ENCODE results near the gene VPS26B.
"Not testable (repeated sequence)": the region's sequence is repeated elsewhere in the genome, so short reads cannot be mapped to it uniquely, and the experiment has no call there.

The VPS26B gene

DNA sequence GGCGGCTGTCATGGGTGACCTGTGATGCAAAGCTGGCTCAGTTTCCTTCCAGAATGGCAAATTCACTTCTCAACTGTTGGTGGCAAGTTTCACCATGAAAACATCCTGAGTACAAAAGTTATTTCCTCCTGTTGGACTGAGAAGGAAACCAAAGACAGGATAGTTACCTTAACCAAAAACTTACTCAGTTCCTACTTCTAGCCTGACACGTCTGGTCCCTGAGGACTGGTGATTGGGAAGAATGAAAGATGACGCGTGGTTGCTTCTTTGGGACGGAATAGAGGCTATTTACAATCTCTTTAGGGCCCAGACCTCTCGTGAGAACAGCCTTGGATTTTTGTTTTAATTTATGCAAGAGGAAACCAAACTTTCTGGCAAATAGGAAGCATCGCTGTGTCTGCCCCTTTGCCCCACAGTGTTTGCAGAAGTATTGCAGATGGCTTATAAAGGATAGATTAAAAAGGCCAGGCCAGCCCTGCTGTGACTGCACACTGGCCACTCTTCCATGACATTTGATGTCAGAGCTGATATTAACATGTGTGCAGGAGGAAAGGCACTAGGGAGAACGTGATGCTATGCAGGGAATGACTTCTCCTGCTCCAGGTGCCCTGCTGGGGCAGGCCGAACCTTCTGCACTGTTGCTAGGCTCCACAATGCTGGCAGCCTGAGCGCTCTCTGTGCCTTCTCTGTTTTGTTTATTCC is 7.6 kb downstream of the VPS26B start:
- no peak for DNase-seq (ENCODE audit: low read depth)

DNA sequence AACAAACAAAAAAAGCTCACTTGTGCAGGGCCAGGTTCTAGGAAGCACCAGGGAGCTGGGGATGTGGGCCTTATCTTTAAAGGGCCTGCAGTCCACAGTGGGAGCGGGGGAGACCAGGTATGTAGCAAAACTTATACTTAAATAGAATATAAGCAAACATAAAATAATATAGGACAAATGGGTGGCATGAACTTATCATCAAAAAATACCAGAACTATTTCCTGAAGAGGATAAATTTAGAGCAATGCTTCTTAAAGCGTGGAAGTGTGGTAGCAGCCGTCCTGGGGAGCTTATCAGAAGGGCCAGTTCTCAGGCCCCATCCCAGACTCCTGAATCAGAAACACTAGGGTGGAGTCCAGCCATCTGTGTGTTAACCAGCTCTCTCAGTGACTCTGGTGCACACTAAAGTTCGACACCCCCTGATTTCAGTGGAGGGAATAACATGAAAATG is 9.3 kb downstream of the VPS26B start:
- no peak for DNase-seq (ENCODE audit: low read depth)

DNA sequence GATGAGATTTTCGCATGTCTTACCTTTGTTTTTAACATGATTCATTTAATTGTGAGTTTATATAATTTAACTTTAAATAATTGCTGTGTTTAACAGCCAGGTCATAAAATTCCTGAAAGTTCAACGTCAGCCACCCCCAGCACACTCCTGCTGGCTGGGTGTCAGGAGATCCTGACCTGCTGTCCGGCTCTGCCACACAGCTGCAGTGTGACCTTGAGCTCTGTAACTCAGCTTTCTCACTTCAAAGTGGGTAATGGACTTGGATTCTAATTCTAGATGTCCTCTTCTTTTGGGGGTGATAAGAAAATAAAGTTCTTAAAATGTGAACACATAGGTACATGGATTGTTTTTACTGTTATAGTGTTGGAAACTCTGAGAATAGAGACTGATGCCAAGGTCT is 10.9 kb downstream of the VPS26B start:
- DNase-seq (ENCODE audit: low read depth): no peak

DNA sequence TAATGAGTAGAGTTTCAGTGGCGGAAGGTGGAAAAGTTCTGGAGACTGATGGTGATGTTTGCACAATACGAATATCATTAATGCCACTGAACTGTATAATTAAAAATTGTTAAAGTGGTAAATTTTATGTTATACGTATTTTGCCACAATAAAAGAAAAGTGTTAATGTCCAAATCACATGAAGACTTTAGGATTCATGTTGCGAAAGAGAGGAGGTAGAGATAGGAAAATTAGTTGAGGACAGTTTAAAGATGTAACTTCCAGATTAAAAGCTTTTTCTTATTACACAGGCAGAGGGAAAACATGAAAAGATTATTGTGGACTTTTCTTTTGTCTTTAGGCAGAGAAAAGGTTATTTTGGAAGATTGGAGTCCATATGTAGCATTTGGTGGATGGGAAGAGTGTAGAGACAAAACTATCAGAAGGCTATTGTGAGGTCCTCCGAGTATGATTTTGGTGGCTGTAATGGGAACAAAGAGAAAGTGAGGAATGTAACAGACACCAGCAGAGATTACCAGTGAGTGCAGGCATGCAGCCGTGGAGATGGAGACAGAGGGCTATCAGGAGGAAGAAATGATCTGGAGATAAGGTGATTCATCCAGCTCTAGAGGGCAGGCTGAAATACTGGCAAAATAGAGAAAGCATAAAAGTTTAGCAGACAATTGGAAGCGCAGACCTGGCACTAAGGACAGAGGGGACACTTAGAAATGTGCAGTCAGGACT is 12.5 kb downstream of the VPS26B start:
- no peak for DNase-seq (ENCODE audit: low read depth)

DNA sequence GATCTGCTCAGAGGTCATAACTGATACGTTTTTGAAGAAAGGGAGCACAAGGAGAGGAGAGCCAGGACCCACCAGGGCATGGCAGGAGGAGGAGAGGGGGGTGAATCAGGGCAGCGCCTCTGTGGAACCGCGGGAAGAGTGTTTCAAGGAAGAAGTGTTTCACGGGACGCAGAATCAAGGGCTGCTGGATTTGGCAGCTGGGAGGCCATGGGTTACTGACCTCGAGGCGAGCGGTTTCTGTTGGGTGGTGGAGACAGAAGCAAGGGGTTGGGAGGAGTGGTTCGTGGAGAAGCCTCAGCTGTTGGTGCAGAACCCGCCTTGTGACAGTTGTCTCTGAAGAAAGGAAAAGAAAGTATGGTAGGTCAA is 13.1 kb downstream of the VPS26B start:
- no peak for DNase-seq (ENCODE audit: low read depth)

DNA sequence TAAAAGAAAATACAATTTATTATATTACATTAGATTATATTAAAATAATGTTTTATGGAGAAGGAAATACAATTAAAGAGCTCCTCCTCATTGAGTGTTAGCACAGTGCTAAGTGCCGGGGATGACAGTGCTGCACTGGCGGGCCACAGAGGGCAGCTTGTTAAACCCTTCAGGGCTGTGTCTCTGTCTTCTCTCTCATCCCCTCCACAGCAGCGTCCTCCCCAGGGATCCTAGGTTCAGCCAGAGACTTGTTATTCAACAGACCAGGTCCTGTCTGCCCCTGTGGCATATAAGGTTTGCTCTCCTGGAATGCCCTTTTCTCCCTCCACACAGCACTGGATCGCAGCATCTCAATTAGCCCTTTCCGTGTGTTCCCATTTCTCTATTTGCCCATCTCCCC is 14.5 kb downstream of the VPS26B start:
- no peak for DNase-seq (ENCODE audit: low read depth)

DNA sequence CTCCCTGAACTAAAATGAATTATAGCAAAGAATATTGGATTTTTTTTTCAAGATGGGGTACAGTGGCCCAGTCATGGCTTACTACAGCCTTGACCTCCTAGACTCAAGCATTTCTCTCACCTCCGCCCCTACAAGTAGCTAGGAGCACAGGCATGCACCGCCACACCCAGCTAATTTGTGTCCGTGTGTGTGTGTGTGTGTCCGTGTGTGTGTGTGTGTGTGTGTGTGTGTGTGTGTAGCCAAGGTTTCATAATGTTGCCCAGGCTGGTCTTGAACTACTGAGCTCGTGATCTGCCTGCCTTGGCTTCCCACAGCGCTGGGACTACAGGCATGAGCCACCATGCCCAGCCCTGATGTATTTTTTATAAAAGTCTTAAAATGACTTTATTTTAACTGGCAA is 16.1 kb downstream of the VPS26B start:
- no peak for DNase-seq (ENCODE audit: low read depth)

DNA sequence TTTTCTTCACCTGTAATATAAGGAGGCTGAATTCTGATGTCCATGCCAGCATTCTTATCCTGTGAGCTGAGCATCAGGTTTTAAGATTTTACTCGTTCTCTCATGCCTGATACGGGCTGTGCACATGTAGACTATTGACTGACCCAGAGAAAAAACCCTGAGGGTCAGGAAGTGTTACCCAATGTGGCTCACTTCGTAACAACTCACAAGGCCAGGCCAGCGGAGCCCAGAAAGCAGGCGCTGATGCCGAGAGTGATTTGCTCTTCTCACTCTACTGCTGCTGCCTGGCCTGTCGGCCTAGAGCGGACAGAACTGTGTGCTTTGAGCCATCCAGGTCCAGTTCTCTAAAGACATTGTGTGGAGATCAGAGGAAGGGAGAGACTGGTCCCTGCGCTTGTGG is 17.9 kb downstream of the VPS26B start:
- DNase-seq (ENCODE audit: low read depth): no peak

DNA sequence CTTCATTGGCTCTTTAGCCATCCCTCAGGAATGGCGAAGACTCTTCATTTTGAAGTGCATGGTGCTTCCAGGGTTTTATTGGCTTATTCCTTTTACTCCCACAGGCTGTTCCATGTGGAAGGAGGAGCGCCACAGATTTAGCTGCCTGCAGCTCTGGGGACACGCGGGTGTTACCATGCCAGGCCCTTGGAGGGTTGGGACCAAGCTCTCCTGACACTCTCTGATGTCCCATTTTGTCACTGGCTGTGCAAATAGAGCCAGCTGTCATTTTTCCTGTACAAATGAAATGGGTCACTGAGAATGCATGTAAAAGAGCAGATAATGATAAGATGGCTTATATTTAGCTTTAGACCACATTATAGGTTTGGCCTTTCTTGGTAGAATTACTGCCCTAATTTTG is 19.4 kb downstream of the VPS26B start:
- DNase-seq (ENCODE audit: low read depth): no peak

DNA sequence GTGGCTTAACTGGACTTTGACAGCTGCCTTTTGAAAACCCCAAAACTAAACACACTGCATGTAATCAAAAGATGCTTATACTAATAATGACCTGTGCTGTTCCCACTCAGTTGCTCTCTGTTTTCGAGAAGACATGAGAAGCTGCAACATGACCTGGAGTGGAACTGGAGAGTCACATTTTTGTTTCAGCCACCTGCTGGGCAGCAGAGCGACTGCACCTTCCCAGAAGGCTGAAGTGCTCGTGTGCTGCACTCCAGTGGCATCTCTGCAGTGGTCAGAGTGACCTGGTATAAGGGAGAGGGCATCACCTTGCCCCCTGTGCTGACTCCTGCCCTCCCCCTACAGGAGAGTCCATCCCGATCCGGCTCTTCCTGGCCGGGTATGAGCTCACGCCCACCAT is 20.1 kb downstream of the VPS26B start:
- no peak for DNase-seq (ENCODE audit: low read depth)

DNA sequence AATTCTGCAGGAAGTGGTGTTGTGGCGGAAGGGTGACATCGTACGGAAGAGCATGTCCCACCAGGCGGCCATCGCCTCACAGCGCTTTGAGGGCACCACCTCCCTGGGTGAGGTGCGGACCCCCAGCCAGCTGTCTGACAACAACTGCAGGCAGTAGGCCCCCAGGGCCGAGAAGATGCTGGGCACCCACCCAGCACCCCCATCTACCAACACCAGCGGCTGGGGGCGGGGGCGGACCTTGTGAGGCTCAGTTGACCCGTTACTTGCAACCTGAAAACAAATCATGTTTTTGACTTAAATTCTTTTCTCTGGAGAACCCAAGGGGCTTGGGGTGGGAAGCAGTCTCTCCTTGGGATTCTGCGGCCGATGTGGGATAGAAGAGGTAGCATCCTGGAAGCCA is 21.0 kb downstream of the VPS26B start:
- DNase-seq (ENCODE audit: low read depth): no peak

DNA sequence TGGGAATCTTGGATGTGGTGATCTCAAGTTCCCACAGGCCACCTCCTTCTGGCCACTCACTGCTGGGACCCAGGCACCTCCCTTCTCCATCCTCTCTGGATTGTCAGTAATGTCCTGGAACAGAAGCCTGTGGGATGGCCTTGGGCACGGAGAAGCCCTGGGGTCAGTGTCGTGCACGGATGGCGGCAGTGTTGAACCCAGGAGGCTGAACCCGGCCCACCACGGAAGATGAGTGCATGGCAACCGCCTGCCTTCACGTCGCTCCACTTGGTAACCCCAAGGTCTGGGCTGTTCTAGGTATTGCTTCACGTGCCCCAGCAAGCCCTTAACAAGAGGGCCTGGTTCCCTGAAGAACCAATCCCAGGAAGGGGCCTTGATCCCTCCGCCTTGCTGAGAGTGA is 21.6 kb downstream of the VPS26B start:
- no peak for DNase-seq (ENCODE audit: low read depth)

DNA sequence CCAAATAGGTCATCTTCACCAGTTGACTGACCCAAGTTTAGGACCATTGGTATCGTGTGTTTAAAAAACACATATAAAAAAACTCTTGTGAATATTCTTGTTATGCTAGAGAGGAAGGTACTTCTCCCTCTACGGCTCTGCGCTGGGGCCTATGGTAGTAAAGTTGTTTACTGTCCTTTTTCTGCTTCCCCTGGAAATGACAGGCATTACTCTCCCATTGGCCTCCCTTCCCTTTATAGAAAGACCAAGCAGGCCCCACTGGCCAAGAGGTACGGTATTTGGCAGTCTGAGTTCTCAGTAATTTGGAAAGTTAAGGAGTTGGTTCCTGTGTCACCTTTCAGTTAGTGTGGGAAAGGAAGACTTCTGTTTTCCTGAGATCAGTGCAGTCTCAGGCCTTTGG is 22.2 kb downstream of the VPS26B start:
- no peak for DNase-seq (ENCODE audit: low read depth)

DNA sequence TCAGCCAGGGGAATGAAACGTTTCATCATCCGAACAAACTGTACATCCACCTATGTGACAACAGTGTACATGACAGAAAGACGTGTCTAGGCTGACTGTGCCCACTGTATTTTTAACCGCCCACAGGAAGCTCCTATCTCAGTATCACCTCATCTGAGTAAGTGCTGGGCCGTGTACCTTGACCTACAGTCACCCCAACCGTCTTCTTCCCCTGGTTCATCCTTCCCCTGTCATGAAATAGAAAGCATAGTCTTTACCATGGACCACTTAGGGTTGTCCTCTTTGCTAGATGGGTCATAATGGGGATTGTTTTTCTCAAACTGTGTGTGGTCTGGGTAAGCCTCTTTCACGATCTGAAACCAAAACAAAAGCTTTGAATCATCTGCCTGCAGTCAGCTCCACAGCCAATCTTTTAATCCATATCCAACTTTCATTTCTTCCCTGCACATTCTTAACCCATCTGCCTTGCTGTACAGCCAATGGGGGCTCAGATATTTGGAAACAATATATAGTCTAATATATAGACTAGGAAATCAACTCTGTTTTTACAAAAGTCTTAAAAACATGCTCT is 24.5 kb downstream of the VPS26B start:
- DNase-seq (ENCODE audit: low read depth): no peak

DNA sequence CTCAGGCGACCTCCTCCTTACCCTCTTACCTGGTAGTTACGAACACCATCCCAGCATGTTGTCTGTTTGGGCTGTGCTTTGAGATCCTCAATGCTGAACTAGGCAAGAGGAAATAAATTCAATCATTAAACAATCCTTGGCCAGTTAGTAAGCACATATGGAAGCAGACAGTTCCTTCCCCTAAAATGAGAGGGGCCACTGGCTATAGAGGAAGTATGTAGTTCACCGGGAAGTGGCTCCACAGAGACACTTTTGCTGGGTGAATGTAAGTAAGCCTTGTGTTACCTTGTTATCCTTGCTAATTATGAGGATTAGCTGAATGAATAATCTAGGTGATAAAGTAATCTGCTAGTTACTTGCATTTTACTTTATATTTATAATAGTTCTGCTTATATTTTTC is 25.8 kb downstream of the VPS26B start:
- no peak for DNase-seq (ENCODE audit: low read depth)

DNA sequence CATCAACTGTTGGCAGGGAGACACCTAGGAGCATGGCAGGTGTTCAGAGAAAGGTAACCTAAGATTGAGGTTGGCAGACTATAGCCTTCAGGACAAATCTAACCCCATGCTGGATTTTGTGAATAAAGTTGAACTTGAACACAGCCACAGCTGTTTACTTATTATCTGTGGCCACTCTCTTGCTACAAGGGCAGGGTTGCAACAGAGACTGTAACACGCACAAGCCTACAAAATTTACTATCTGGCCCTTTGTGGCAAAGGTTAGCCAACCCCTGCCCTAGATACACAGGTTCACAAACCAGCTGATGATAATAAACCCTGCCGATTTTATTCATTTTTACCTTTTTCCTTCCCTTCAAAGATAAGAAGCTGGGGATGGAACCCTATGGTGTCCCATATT is 26.2 kb downstream of the VPS26B start:
- no peak for DNase-seq (ENCODE audit: low read depth)

DNA sequence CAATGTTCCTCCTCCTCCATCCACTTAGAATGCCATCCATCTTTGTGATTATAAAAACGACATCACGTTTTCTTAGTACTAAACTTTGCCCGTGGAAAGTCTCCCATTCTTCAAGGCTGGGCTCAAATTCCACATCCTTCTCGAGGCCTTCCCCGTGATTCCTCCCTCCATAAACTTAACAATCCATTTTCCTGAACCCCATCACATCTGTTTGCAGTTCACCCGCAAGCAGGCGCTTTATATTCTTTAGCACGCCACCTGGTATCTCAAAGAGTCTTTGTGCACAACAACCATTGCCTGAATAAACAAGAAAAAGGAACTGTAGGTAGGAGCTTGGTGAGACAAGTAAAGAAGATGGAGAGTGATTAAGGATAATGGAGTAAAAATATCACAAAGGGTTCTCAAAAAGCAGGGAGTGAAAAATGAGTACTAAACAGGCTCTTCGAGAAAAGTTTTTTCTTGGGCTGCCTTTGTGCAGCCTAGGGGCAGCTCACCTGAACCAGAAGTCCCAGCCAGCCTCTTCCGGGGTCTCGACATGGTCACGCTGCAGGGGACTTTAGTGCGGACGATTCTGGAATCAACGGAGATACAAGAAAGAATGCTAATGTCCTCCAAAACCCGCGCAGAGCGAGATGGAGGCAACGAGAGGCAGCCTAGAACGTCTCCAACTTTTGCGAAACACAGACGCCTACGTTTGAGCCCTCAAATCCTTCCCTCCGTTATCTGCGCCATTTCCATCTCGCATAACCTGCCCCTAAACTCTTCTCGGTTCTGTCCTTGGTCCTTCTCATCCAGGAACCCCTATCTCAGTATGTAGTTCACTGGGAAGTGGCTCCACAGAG is 28.1 kb downstream of the VPS26B start:
- DNase-seq (ENCODE audit: low read depth): no peak

DNA sequence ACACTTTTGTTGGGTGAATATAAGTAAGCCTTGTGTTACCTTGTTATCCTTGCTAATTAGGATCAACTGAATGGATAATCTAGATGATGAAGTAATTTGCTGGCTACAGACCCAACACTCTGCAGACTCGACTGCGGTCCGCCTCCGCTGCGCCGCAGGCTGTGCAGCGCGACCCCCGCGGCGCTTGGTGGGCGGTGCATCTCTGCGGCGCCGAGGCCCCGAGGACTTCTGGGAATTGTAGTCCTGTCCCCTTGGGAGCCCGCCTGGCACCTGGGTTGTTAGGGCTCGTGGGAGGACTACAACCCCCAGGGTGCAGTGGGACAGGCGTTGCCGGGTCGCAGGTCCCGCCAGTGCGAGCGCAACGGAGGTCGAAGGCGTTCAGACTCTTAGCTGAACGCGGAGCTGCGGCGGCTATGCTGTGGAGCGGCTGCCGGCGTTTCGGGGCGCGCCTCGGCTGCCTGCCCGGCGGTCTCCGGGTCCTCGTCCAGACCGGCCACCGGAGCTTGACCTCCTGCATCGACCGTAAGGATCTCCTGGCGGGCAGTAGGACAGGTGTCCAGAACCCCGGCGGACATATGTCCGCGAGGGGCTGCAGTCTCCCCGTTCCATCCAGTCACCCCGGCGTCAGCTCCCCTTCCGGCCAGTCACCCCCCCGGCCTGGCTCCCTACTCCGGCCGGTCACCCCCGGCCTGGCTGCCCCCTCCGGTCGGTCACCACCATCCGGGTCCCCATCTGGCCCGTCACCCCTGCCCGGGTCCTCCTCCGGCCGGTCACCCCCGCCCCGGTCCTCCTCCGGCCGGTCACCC is 28.9 kb downstream of the VPS26B start, which contains the start of the genes ACAD8 and THYN1:
Gene ACAD8 (plus strand): TSS at position 381 of the 806 bp plus-strand sequence. CDS start 33 bp downstream, at position 414.
Gene THYN1 (minus strand): TSS at position 165 of the 806 bp plus-strand sequence. CDS start 470 bp downstream, outside the sequence.
- DNase-seq (ENCODE audit: low read depth): peak; percentile 86

DNA sequence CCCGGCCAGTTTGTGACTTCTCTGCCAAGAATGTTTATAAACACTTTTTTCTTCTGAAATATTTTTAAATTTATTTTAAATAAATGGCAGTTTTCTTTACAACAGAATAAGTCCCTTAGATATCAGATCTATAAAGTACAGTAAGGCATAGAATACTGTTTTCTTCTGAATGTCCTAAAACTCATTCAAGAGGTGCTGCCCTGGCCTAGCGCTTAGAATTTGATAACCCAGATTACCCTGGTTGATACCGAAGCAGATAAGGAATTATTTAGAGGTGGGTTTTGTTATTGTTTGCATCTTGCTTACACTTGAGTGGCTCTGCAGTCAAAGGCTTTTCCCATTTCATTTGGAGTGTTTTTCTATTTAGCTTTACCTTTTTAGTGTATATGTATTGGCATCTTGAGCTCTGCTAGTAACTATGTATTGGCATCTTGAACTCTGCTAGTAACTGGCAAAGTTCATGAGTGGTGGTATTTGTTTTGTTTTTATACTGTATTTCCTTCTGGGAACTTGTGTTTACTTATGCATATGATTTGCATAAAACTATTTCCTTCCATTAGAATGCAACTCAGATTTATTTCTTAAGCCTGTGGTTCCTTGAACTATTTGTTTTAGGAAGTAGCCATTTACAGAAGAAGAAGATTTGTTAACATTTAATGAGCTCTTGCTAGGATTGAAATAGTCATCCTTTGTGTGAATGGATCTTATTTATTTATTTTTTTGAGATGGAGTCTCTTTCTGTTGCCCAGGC is 30.1 kb downstream of the VPS26B start:
- no peak for DNase-seq (ENCODE audit: low read depth)

DNA sequence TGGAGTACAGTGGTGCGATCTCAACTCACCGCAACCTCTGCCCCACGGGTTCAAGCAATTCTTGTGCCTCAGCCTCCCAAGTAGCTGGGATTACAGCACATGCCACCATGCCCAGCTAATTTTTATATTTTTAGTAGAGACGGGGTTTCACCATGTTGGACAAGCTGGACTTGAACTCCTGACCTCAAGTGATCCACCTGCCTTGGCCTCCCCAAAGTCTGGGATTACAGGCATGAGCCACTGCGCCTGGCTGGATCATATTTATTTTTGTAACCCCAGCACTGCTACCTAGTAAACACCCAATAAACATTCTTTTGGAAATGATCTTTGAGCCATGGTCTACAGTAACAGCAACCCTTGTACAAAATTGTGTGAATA is 30.7 kb downstream of the VPS26B start:
- not testable (repeated sequence) for DNase-seq (ENCODE audit: low read depth)

DNA sequence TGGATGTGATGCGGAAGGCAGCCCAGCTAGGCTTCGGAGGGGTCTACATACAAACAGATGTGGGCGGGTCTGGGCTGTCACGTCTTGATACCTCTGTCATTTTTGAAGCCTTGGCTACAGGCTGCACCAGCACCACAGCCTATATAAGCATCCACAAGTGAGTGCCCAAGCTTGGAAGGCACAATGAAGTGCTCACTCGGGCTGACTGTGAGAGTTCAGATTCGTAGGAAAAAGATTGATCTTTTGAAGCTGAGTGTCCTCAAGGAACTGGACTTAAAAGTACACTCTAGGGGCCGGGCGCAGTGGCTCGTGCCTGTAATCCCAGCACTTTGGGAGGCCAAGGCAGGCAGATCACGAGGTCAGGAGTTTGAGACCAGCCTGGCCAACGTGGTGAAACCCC is 32.6 kb downstream of the VPS26B start:
- no peak for DNase-seq (ENCODE audit: low read depth)
